Astrocyte (in vitro differentiated cells and primary cell): Measurements from ENCODE around the gene RASSF3. TPM values are rescaled to one million over a fixed set of nuclear protein-coding genes. Genes with fewer than 3 reads are reported as not detected.

Experiments
- DNase-seq: peaks from one replicate; pipeline ENCODE4 v3.0.0-alpha.2; 2010; ENCODE audit warnings: low read depth
- FAIRE-seq: peaks from 2 replicates; lab custom pipeline; 2011; peaks lifted over from hg19 to GRCh38; lab: Jason Lieb, UNC
- H2AFZ ChIP-seq: 2 replicates; pipeline ENCODE4 v1.6.0; 2012; ENCODE audit warnings: low read depth, low read length, inconsistent platforms
- H3K27ac ChIP-seq: 2 replicates; pipeline ENCODE4 v1.5.1; 2011; ENCODE audit warnings: low read depth, low read length, inconsistent platforms
- H3K27me3 ChIP-seq: 2 replicates; pipeline ENCODE4 v1.6.0; 2011; ENCODE audit warnings: low read length, inconsistent platforms; ENCODE audit not compliant: insufficient read depth
- H3K36me3 ChIP-seq: 2 replicates; pipeline ENCODE4 v1.5.1; 2011; ENCODE audit warnings: low read length, inconsistent platforms; ENCODE audit not compliant: insufficient read depth
- H3K4me1 ChIP-seq: 2 replicates; pipeline ENCODE4 v1.5.1; 2011; ENCODE audit warnings: low read length, inconsistent platforms; ENCODE audit not compliant: insufficient read depth
- H3K4me2 ChIP-seq: 2 replicates; pipeline ENCODE4 v1.6.0; 2012; ENCODE audit warnings: low read length, inconsistent platforms
- H3K4me3 ChIP-seq: 2 replicates; pipeline ENCODE4 v1.5.1; 2011; ENCODE audit warnings: low read depth, mild to moderate bottlenecking, low read length, inconsistent platforms; ENCODE audit not compliant: insufficient read depth
- H3K79me2 ChIP-seq: 2 replicates; pipeline ENCODE4 v1.6.0; 2012; ENCODE audit warnings: mild to moderate bottlenecking, low read length, inconsistent platforms; ENCODE audit not compliant: insufficient read depth
- H3K9ac ChIP-seq: 2 replicates; pipeline ENCODE4 v1.6.0; 2012; ENCODE audit warnings: mild to moderate bottlenecking, low read length, inconsistent platforms
- H3K9me3 ChIP-seq: 2 replicates; pipeline ENCODE4 v1.5.1; 2012; ENCODE audit warnings: low read depth, mild to moderate bottlenecking, low read length, inconsistent platforms; ENCODE audit not compliant: insufficient read depth
- H4K20me1 ChIP-seq: 2 replicates; pipeline ENCODE4 v1.6.0; 2012; ENCODE audit warnings: low read length, inconsistent platforms; ENCODE audit not compliant: insufficient read depth
- H3K27ac Mint-ChIP-seq: one replicate; pipeline ENCODE4 v1.8.0; 2021; ENCODE audit warnings: mild to moderate bottlenecking, mixed read lengths; ENCODE audit not compliant: unreplicated experiment
- H3K27me3 Mint-ChIP-seq: one replicate; pipeline ENCODE4 v1.8.0; 2021; ENCODE audit warnings: low read depth, mixed read lengths; ENCODE audit not compliant: unreplicated experiment
- H3K36me3 Mint-ChIP-seq: one replicate; pipeline ENCODE4 v1.8.0; 2021; ENCODE audit warnings: low read depth, mixed read lengths; ENCODE audit not compliant: unreplicated experiment
- H3K4me1 Mint-ChIP-seq: one replicate; pipeline ENCODE4 v1.8.0; 2021; ENCODE audit warnings: low read depth, mixed read lengths; ENCODE audit not compliant: unreplicated experiment
- H3K4me3 Mint-ChIP-seq: one replicate; pipeline ENCODE4 v1.8.0; 2021; ENCODE audit warnings: mild to moderate bottlenecking, moderate library complexity, mixed read lengths; ENCODE audit not compliant: unreplicated experiment
- H3K9me3 Mint-ChIP-seq: one replicate; pipeline ENCODE4 v1.8.0; 2021; ENCODE audit warnings: mild to moderate bottlenecking, mixed read lengths; ENCODE audit not compliant: unreplicated experiment
- EZH2 ChIP-seq: IDR thresholded peaks from 2 replicates; pipeline ENCODE4 v1.6.1; 2012; ENCODE audit warnings: mild to moderate bottlenecking, low read length, inconsistent platforms; ENCODE audit not compliant: insufficient read depth
- total RNA-seq: library from RNA; stranded (reverse); gene quantifications from 2 replicates; pipeline ENCODE4 v1.2.1, GENCODE V29; 2021
- TF ChIP-seq, protein P1 (sequence below): IDR thresholded peaks from 2 replicates; pipeline ENCODE4 v1.5.1; 2011; ENCODE audit warnings: low read depth, mild to moderate bottlenecking, inconsistent platforms, low read length, moderate library complexity; ENCODE audit not compliant: insufficient read depth

The RASSF3 gene
- total RNA-seq, 1 donor from 2014 or later: 18.3 TPM

DNA sequence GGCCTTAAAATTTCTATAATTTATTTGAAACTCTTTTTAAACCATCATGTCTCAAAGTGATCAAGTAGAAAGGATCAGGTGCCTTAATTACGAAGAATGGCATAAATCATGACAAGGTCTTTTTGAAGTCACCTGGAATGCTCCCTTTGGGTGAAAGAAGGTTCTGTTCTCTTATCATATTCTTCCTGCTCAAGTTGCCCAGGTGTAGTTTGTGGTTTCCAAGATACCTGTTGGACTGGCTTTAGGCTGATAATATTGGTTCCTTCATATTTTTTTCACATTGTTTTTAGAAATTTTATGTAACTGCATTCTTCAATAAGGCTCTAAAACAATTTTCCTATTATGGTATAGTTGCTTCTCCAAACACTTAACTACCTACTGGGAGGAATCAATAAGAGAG, 29.2 kb downstream of the RASSF3 start:
- H4K20me1 ChIP-seq: peaks cover 3% of the 10 kb centered on the region
- peaks cover 49% of the 10 kb centered on the region for H3K79me2 ChIP-seq
- no peaks in the 10 kb centered on the region for H3K36me3 ChIP-seq
- Mint-ChIP-seq H3K4me3 (no peak overlapping the region), H3K27ac (no peak overlapping the region), H3K4me1 (peaks cover 9% of the 10 kb centered on the region), H3K36me3 (peaks cover 2% of the 10 kb centered on the region), H3K9me3 (no peaks in the 10 kb centered on the region), H3K27me3 (no peaks in the 10 kb centered on the region)
- no peak for TF ChIP-seq EZH2
- TF ChIP-seq, protein P1, sequence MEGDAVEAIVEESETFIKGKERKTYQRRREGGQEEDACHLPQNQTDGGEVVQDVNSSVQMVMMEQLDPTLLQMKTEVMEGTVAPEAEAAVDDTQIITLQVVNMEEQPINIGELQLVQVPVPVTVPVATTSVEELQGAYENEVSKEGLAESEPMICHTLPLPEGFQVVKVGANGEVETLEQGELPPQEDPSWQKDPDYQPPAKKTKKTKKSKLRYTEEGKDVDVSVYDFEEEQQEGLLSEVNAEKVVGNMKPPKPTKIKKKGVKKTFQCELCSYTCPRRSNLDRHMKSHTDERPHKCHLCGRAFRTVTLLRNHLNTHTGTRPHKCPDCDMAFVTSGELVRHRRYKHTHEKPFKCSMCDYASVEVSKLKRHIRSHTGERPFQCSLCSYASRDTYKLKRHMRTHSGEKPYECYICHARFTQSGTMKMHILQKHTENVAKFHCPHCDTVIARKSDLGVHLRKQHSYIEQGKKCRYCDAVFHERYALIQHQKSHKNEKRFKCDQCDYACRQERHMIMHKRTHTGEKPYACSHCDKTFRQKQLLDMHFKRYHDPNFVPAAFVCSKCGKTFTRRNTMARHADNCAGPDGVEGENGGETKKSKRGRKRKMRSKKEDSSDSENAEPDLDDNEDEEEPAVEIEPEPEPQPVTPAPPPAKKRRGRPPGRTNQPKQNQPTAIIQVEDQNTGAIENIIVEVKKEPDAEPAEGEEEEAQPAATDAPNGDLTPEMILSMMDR: no peak
- no peaks in the 10 kb centered on the region for H3K27me3 ChIP-seq
- H3K4me1 ChIP-seq: no peaks in the 10 kb centered on the region
- no peaks in the 10 kb centered on the region for H3K9me3 ChIP-seq
- DNase-seq (no peak), FAIRE-seq (no peak)
- no peak overlapping the region for H3K9ac ChIP-seq
- H3K4me3 ChIP-seq: no peak overlapping the region
- H2AFZ ChIP-seq: no peak overlapping the region
- no peak overlapping the region for H3K27ac ChIP-seq
- no peak overlapping the region for H3K4me2 ChIP-seq

DNA sequence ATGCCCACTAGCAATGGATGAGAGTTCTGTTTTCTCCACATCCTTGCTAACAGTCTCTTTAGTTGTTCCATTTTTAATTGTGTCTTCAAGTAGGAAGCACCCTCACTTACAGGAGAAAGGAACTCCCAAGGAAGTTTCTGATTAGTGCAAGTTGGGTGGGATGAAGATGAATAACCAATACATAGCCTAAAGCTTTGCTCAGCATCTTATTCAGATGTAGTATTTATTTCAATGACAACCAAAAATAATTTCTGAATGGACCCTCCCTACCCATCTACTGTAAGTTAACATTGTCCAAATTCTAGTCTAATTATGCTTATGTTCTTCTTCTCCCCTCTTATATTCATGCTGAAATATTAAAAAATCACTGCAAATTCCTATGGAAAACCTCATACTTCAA, 36.0 kb downstream of the RASSF3 start:
- H3K4me2 ChIP-seq: no peak overlapping the region
- no peak overlapping the region for H3K27ac Mint-ChIP-seq
- FAIRE-seq: no peak

DNA sequence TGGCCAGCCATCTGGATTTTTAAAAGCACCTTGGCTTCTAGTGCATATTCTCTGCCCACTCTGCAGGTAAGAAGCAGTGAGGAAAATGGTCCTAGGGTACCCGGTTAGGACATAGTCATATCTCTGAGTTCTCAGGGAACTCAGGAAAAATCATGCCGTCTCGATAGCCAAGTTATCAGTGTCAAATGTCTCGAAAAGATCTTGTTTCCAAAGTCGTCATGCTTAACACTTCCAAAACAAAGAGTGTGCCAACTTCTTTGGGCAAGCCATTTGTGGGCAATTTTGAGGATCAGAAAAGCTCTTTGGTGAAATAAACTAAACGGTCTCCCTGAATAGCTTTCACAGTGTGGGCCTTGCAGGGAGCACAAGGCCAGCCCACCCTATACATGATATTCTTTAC, 39.2 kb downstream of the RASSF3 start:
- no peaks in the 10 kb centered on the region for H3K9me3 Mint-ChIP-seq
- H3K4me3 Mint-ChIP-seq: no peak overlapping the region
- no peaks in the 10 kb centered on the region for H3K4me1 Mint-ChIP-seq
- H3K9me3 ChIP-seq: no peaks in the 10 kb centered on the region
- H3K27ac ChIP-seq: no peak overlapping the region
- no peak overlapping the region for H3K9ac ChIP-seq
- no peaks in the 10 kb centered on the region for H3K27me3 Mint-ChIP-seq
- TF ChIP-seq EZH2: no peak
- TF ChIP-seq, protein P1: no peak
- H3K27ac Mint-ChIP-seq: no peak overlapping the region
- FAIRE-seq (no peak), DNase-seq (no peak)
- no peaks in the 10 kb centered on the region for H3K4me1 ChIP-seq
- peaks cover 2% of the 10 kb centered on the region for H3K36me3 Mint-ChIP-seq
- no peak overlapping the region for H3K4me2 ChIP-seq
- no peaks in the 10 kb centered on the region for H3K36me3 ChIP-seq
- H3K4me3 ChIP-seq: no peak overlapping the region
- H3K27me3 ChIP-seq: no peaks in the 10 kb centered on the region
- H3K79me2 ChIP-seq: peaks cover 46% of the 10 kb centered on the region
- peaks cover 28% of the 10 kb centered on the region for H4K20me1 ChIP-seq
- no peak overlapping the region for H2AFZ ChIP-seq

More for the DNA sequence above, 36.0 kb downstream of the RASSF3 start:
- no peaks in the 10 kb centered on the region for H3K36me3 ChIP-seq
- H3K27me3 ChIP-seq: no peaks in the 10 kb centered on the region
- no peak overlapping the region for H3K27ac ChIP-seq
- no peaks in the 10 kb centered on the region for H3K9me3 ChIP-seq
- Mint-ChIP-seq H3K4me3 (no peak overlapping the region), H3K4me1 (no peaks in the 10 kb centered on the region), H3K9me3 (no peaks in the 10 kb centered on the region), H3K27me3 (no peaks in the 10 kb centered on the region), H3K36me3 (peaks cover 2% of the 10 kb centered on the region)
- H3K79me2 ChIP-seq: peaks cover 31% of the 10 kb centered on the region
- H3K9ac ChIP-seq: no peak overlapping the region
- H2AFZ ChIP-seq: no peak overlapping the region
- DNase-seq: no peak
- TF ChIP-seq, protein P1: no peak
- no peak for TF ChIP-seq EZH2
- no peak overlapping the region for H3K4me3 ChIP-seq
- H3K4me1 ChIP-seq: no peaks in the 10 kb centered on the region
- H4K20me1 ChIP-seq: peaks cover 17% of the 10 kb centered on the region
